ENCODE results near the gene VIPR1.
"Not testable (repeated sequence)": the region's sequence is repeated elsewhere in the genome, so short reads cannot be mapped to it uniquely, and the experiment has no call there.

VIPR1 gene

DNA sequence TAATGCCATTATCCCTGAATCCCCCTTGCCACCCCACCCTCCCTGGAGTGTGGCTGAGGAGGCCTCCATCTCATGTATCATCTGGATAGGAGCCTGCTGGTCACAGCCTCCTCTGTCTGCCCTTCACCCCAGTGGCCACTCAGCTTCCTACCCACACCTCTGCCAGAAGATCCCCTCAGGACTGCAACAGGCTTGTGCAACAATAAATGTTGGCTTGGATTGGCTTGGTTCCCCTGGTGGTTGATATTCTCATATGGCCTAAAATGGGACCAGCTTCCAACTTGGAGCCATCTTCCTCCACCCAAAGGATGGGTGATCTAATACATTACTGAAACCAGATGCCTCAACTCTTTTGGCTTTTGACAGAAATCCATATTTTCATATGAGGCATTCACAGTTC lies 34.9 kb downstream of the VIPR1 start:
- DNase-seq = no peak

DNA sequence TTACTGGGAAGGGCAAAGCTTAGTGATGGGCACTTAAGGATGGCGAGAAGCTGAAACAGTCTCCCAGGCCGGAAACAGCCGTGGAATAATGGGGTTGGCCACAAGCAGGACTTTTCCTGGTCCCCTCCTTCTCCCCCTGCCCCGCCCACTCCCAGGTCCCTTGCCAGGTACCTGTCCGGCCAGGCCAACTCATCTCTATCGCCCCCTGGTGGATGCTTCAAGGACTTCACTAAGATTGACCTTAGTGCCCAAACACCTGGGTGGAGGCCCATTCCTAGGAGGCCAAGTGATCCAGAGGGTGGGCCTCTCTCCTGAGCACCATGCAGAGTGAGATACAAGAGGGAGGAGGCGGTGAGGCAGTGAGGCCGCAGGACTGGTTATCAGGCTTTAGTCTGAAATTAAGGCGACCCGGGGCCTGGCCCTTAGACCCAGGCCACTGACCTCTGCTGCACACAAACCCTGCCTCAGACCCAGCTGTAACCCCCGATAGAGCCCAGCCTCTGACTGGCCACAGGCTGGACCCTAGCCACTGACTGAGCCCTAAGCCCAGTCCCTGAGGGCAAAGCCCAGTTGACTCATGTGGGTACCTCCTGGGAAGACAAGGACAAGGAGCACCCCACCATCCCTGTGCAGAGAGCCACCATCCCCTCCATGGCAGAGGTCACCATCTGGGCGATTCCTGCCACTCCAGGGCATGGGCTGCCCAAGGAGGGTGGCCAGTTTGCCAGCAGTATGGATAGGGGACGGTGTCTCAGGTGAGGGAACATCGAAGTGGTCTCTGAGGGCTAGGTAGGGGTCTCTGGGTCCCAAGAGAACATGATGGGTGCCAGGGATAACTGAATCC lies 37.6 kb downstream of the VIPR1 start:
- DNase-seq = peak; percentile 17

DNA sequence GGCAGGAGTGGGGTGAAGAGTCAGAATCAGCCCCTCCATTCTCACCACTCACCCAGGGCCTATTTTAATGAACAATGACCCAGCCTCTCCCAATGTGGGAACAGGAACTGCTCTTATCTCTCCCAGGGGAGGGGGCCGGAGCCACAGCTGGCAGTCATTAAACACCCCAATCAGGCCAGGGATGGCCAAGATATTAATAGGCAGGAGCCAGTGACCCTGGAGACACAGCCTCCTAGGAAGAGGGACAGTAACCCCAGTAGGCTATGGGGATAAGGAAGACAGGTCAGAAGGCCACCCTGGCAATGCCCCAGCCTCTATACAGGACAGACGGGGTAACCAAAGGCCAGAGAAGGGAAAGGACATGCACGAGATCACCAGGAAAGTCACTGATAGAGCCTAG lies 38.6 kb downstream of the VIPR1 start:
- no peak for DNase-seq

DNA sequence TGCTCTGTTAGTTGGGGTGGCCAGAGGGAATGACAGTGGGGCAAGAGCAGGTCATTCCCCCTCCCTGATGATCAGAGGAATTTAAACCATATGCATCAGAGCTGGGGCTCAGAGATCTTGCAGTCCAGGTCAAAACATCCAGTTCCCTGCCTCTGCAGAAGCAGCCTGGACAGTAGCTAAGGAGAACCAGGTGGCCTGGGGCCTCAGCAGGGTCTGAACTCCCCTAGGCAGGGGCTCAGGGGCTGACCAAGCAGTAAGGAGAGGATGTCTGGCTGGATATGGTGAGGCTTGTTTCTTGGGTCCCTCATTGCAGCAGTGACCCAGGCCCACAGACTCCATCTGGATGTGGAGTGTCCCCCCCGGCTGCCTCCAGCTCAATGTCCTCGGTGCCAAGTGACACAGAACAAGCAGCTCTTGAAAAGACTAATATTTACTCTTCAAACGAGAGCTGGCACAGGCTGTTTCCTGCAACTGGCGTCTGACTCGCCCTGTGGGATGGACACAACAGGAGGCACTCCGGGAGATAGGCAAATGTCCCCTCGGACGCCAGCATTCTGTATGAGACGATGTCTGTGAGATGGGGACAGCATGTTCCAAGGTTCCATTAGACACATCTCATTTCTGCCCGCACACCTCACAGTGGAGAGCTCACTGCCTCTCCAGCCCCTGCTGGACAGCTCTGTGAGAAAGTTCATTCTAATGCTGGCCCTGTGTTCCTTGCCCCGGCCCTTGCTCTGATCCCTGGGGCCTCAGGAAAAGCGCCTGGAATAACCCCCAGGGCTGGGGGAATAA lies 42.2 kb downstream of the VIPR1 start:
- DNase-seq = peak; percentile 8

DNA sequence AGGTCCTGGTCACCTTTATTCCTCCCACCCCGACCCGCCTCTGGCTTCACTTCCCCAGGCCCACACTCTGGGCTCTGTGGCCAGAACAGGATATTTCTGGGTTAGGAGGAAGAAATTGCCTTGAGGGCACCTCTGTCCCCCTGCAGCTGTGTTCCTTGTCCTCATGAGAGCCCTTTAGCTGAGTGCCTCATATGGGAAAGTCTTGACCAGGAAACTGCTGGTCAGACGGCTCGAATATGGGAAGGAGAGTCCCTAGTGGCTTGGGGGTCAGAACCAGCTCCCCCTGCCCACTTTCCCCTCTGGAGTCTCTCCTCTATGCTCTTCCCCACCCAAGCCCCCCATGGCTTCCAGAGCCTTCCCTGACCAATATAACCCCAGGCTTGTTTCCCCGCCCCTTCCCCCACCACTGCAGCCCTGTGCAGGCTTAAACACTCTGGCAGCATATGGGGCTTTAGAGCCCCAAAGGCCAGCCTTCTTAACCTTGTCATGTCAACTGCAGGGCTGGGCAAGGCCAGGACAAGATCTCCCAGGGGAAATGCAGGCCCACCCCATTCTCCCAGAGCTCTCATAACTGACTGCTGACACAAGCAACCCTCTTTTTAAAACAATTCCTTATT lies 42.9 kb downstream of the VIPR1 start:
- no peak for DNase-seq

DNA sequence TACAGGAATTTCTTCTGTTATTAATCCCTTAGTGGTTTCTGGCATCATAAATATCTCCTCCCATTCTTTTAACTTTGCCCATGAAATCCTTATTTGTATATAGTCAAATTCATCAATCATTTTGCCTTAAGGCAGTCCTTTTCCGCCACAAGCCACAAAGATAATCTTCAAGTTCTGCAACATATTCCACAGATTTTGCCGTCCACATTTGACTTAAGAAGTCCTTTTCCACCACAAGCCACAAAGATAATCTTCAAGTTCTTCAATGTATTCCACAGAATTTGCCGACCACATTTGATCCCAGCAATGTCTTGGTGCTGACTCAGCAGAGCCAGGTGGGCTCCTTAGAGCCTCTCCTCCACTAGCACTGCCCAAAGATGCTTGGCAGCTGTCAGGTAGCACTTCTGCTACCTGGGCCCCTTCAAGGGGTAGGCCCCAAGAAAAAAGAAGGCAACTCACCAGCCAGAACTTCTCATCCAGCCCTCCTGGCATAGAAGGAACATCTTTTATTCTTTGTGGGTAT lies 44.3 kb downstream of the VIPR1 start:
- no peak for DNase-seq

DNA sequence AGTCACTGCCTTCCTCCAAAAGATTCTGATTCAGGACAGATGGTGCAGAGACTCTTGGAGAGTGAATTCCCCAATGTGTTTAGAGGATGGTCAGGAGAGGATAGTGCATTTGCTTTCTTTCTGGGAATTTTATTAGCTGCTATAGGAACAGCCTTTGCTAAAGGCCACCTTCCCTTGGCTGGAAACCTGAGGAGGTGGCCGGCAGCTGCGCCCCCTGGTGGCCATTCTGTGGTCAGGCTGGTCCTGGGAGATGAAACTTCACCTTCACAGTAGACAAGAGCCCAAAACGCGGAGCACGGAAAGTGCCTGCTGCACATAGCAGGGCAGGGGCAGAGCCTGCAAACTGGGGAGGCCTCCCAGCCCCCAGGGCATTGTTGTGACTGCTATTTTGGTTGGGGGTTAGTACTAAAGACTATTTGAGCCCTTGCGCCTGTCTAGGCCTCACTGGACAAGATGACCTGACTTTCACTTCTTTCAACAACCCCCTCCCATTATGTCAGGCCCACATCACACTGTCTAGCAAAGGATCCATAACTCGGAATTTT lies 45.0 kb downstream of the VIPR1 start:
- peak; percentile 50 for DNase-seq

DNA sequence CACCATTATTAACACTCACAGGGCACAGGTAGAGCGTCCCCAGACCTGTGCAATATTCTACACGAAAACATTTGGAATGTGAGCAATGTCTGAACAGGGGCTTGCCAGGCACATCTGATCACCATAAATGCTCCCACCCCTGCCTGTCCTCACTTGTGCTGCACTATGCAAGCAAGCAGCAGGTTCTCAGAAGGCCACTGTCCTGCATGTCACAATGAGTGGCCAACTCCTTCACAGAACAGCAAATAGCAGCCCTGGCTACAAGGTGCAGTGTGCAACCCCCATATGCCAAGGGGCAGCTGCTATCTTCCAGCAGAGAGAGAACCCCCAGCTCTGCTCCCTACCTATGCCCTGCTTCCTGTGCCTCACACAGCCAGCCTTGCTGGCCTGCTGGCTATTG lies 46.7 kb downstream of the VIPR1 start:
- no peak for DNase-seq

DNA sequence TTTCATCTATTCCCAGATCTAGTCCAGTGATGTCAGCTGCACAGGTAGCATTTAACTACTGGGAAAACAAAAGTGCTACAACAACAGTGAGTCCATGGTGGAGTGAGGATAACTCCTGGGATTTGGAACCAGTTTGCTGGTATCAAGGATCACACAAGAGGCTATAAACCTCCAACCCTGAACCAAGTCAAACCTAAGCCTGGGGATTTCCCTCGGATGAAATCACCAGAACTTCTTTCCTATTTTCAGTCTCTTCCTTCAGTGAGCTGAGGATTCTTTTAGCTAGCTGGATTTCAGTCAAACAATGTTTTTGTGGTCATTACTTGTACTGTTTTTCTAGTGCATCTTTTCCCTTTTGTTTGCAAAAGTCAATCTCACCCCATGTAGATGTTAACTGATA lies 47.8 kb downstream of the VIPR1 start:
- DNase-seq = no peak

DNA sequence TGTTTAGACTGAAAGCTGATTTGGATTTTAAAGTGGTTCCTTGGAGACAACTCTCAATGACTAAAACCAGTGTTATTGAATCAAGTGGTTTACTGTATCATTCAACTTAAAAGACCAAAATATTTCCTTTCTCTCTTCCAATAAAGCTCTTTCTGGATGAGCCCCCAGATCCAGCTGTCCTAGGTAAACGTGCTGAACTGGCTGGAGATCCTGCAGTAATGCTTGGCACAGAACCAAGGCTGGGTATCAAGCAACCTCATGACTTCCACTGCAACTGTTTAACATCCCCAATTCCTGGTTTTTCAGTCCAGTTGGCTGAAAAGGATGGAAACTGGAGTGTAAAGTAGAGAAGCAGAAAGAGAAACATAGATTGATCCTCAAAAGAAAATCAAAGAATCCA lies 50.4 kb downstream of the VIPR1 start:
- no peak for DNase-seq

DNA sequence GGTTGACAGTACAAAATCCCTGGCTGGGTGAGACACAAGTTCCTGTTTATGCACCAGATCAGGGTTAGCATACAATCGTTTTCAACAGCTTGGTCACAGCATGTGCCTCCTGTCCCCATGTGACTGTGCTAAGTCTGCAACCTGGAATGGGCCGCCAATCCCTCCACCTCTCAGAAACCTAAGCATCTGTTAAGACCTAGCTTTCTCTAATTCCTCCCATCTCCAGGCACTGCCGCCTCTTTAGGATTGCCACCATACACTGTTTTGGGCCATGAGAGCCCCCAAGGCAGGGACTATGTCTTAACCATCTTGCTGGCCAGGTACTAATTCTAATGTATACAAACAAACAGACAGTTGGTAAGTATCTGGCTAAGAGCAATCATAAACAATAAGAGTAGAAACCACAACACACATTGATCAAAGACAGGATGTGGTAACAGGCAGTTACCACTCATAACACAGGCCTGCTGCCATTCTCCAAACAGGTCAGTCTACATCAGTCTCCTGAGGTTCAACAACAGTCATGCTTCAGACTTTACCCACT lies 53.7 kb downstream of the VIPR1 start:
- DNase-seq = no peak

DNA sequence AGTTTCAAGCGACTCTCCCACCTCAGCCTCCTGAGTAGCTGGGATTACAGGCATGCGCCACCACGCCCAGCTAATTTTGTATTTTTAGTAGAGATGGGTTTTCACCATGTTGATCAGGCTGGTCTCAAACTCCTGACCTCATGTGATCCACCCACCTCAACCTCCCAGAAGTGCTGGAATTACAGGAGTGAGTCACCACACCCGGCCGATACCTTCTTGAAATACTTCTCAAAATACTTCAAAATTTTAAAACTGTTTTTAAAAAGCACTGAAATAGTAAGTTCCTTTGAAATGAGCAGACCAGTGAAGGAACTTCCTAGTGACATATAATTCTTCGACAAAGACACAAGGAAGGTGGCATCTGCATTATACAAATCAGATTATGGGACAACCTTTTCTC lies 54.4 kb downstream of the VIPR1 start:
- DNase-seq = not testable (repeated sequence)

DNA sequence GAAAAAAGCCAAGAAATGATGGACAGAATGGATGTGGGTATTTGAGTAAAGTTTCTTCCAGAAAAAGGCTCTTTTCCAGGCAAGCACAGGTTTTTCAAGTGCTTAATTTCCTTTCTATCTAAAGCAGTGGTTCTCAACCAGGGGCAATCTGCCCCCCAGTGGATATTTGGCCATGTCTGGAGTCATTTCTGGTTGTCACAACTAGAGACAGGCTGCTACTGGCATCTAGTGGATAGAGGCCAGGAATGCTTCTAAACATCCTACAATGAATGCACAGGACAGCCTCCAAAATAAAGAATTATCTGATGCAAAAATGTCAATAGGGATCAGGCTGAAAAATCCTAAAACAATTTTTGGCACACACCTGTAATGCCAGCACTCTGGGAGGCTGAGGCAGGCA lies 55.4 kb downstream of the VIPR1 start:
- no peak for DNase-seq

DNA sequence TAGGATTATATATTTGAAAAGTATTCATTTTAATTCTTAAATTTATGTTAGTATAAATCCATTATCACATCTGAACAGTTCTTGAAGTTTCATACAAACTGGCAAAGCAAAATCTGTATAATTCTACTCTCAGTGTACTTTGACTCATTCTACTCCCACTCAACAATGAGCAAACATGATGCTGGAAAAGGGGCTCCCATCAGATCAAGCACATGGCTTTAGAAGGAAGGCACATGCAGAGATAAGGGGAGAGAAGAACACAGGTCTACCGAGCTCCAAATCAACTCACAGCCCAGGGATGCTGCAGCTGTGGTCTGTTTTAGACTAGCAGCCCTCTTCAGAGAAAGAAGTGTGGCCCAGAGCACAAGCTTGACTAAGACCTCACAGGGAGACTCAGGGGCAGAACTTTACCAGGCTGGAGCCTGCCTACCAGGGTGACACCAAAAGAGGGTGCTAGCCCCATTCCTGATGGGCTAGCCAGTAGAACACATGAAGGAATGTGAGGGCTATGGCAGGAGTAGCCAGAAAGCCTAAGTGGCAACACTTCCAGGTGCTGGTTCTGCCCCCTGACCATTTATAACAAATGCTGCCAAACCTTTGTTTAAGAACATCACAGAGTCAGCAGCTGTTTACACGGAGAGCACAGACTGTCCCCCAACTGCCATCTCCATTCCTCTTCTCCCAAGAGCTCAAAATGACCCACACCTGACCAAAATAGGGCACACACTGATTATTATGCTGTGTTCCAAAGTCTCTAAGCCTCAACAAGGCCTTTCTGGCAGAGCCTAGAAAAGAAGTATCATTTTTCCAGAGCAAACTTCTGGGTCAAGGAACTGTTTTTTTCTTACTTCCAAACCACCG lies 59.8 kb downstream of the VIPR1 start:
- no peak for DNase-seq

DNA sequence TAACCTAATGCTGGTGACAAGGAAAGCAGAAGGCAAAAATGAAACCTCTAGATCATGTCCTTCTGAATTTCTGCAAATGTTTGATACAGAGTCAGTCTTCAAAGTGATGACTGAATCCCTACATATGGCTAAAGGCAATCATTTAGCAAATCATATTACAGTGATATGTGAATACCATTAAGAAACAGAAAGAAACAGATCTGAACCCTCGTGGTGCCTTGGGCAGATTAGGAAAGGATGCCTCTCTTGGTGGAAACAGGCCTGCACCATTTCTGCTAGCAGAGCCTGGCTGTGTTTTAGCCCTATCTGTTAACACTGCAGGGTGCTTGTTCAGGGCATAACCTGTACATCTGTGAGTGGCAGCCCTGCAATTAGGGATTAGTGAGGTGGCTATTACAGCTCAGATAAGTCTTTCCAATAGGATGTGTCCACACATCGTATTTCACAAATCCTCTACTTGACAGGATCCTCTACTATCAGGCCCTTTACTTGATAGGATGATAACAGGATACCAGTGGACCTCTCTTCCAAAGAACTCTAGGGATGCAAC lies 67.2 kb downstream of the VIPR1 start:
- DNase-seq = no peak

DNA sequence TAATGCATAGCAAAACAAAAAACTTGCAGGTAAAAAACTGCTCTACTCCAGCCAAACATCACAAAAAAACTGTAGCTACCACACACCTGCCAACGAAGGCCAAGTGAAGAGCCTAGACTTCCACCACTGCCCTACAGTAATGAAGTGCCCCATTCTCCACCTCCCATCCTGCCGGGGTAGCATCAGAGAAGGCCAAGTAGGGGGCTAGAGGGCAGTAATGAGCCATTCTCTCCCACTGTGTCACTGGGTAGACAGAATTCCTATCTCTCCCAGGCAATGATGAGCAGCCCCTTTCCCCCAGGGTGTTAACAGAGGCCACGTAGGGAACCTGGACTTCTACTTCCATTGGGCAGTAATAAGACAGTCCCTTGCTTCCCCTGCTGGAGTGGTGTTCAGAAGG lies 69.8 kb downstream of the VIPR1 start:
- peak; percentile 56 for DNase-seq

DNA sequence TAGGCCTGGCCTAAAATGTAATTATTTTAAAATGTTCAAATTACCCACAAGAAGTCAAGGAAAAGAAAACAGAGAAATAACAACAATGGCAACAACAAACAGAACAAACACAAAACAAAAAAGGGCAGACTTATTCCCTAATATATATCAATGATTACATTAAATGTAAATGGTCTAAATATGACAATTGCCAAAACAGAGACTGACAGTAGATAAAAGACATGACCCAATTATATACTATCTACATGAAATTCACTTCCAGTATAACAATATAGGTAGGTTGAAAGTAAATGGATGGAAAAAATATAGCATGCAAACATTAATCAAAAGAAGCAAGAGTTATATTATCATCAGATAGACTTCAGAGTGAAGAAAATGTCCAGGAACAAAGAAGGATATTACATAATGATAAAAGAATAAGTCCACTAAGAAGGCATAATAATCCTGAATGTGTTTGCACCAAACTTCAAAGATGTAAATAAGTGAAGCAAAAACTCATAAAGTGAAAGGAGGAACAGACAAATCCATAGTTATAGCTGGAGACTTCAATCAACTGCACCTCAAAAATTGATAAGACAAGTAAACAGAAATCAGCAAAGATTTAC lies 72.8 kb downstream of the VIPR1 start:
- no peak for DNase-seq

DNA sequence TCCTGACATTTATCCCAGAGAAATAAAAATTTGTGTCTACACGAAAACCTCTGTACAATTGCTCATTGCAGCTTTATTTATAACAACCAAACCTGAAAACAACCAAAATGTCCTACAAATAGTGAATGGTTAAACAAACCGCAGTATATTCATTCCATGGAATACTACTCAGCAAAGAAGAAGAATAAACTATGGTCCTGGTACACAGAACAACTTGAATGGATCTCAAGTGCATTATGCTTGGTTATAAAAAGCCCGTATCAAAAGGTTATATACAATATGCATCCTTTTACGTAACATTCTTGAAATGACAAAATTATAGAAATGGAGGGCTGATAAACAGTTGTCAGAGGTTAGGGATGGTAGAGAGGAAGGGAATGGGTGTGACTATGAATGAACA lies 75.6 kb downstream of the VIPR1 start:
- DNase-seq = no peak

DNA sequence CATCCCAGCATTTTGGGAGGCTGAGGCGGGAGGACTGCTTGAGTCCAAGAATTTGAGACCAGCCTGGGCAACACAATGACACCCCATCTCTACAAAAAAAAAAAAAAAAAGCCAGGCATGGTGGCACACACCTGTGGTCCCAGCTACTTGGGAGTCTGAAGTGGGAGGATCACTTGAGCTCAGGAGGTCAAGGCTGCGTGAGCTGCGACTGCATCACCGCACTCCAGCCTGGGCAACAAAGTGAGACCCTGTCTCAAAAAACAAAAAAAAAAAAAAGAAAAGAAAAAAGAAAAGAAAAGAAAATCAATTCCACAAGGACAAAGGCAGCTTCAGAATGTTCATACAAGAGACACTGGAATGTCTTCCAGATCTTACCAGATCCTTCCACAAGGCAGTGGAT lies 76.9 kb downstream of the VIPR1 start:
- DNase-seq = not testable (repeated sequence)

DNA sequence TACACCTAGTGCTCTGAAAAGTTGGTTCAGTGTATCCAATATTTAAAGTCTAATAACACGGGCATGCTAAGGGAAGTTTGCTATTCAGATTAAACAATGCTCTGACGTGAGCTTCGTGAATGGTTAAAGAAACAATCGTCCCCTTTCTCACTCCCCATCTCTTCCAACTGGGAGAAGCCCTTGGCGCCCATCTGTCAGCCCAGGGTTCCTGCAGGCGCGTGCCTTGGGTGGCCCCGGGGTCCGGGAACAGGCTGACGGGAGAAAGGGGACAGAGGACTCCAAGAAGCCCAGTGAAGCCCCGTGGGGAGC lies 78.9 kb downstream of the VIPR1 start:
- no peak for DNase-seq

DNA sequence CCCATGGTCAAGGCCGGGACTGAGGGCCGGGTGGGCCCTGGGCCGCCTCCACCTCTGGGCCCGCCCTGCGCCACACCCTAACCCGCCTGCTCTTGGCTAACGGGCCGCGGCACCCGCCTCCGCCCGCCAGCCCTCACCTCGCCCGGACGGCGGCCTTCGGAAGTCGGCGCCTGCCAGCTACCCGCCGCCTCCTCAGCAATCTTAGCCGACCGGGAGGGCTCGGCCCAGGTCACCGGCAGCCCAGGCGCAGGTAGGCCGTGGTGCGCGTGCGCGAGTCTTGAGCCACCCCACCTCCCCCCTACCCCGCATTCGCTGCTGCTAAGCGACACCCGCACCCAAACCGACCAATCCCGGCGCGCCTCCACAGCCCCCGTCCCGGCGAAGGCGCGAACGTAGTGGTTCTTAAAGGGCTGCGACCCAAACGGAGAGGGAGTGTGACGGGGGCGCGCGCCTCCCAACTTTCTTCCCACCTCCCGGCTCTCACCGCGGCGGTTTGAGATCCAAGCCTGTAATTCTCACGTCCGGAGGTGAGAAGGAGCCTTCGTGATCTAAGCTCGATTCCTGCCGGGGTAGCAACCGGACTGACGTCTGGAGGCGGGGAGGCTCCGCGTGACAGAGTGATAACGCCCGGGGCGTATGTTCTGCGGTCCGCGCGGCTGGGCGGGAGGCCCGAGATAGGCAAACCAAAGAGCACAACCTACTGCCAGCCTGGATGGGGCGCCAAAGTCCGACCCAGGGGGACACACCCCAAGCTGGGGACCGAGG lies 79.4 kb downstream of the VIPR1 start, which contains the start of gene SEC22C:
Gene SEC22C, minus strand, starts transcription at position 259 of the 765 bp plus-strand sequence. CDS start 12,921 bp downstream, outside the sequence.
- DNase-seq = peak; percentile 93

All from EL (cell line).